Right renal pelvis (tissue), 4 donors: ENCODE measurements around the gene GLOD4. TPM values are rescaled to one million over a fixed set of nuclear protein-coding genes. Genes with fewer than 3 reads are reported as not detected.
"Not testable (repeated sequence)": the region's sequence is repeated elsewhere in the genome, so short reads cannot be mapped to it uniquely, and the experiment has no call there.

Source experiments
- DNase-seq, 4 donors: peaks; one replicate each; pipeline ENCODE4 v3.0.0-alpha.2; 2013; ENCODE audit warnings: low read depth in 4 of 4, low spot score in 3 of 4, missing footprints in 1 of 4
- polyA plus RNA-seq, 4 donors: library from polyadenylated mRNA; unstranded; fragments of 120-200 nt; gene quantifications; one replicate each; pipeline ENCODE4 v1.2.1, GENCODE V29; 2013; ENCODE audit not compliant: insufficient read length in 4 of 4

The GLOD4 gene
- polyA plus RNA-seq, 4 donors, result 108 to 136 (median 119) TPM

- no peak for DNase-seq
These were observed 2.1 kb upstream of the GLOD4 start for GRCh38 chr17:784143-784542.

- no peak for DNase-seq
These were observed 4.0 kb downstream of the GLOD4 start for GRCh38 chr17:778096-778495.

- no peak for DNase-seq
These were observed 7.8 kb downstream of the GLOD4 start for GRCh38 chr17:774313-774584.

GRCh38 chr17:773467-774312, 8.4 kb downstream of the GLOD4 start:
- no peak for DNase-seq

GRCh38 chr17:773016-773415, 9.1 kb downstream of the GLOD4 start:
- DNase-seq, result no peak

- DNase-seq, result no peak
These were observed 15.0 kb downstream of the GLOD4 start for GRCh38 chr17:767076-767475.

GRCh38 chr17:760371-760770, 21.7 kb downstream of the GLOD4 start:
- no peak for DNase-seq

- no peak for DNase-seq
These were observed 22.1 kb downstream of the GLOD4 start for GRCh38 chr17:759964-760363.

- not testable (repeated sequence) for DNase-seq
These were observed 26.0 kb downstream of the GLOD4 start for GRCh38 chr17:756010-756567.

GRCh38 chr17:755319-755961, 26.6 kb downstream of the GLOD4 start:
- DNase-seq, result not testable (repeated sequence)

- no peak for DNase-seq
These were observed 28.7 kb downstream of the GLOD4 start for GRCh38 chr17:753418-753817.

GRCh38 chr17:752620-753219, 29.4 kb downstream of the GLOD4 start:
- DNase-seq, result peak in 3 of 4 donors; percentile 27 to 44 (median 42)

GRCh38 chr17:752002-752619, 30.0 kb downstream of the GLOD4 start, which contains the start of gene GEMIN4:
TSS of gene GEMIN4 (minus strand) at chr17:752264. CDS start at chr17:752142, 122 bp downstream.
- DNase-seq, result peak; percentile 74 to 96 (median 82)

GRCh38 chr17:751269-752001, 30.6 kb downstream of the GLOD4 start:
- DNase-seq, result no peak

GRCh38 chr17:750431-751037, 31.5 kb downstream of the GLOD4 start:
- no peak for DNase-seq

GRCh38 chr17:749359-749758, 32.7 kb downstream of the GLOD4 start:
- DNase-seq, result not testable (repeated sequence)

- not testable (repeated sequence) for DNase-seq
These were observed 33.5 kb downstream of the GLOD4 start for GRCh38 chr17:748604-749003.

GRCh38 chr17:746783-747629, 35.1 kb downstream of the GLOD4 start:
- DNase-seq, result no peak

- DNase-seq, result no peak
These were observed 35.9 kb downstream of the GLOD4 start for GRCh38 chr17:746181-746580.
